HCT116 (cell line): ENCODE data around the gene POLA1. TPM values are rescaled to one million over a fixed set of nuclear protein-coding genes. Genes with fewer than 3 reads are reported as not detected.

Source experiments
- ATAC-seq: fragments of 200-7000 bp; cut with Tn5 transposase; 2 replicates; pipeline ENCODE4 v1.9.1; 2020; ENCODE audit warnings: mild to moderate bottlenecking, moderate library complexity
- BruUV-seq: library from RNA; stranded (reverse); fragments of 400-500 nt; replicated peaks from 2 replicates; lab custom pipeline; 2021; lab: Mats Ljungman, UMichigan
- CTCF ChIA-PET: fragments of 300-600 bp; sonication (Branson Sonifier 250); formaldehyde crosslinking; loops from one replicate; lab custom pipeline; 2021; ENCODE audit warnings: antibody characterized with exemption; lab: Charles Lee
- POLR2A ChIA-PET: fragments of 300-600, 350-600 bp; sonication (Branson Sonifier 250); formaldehyde crosslinking; loops from one replicate; lab custom pipeline; 2021; ENCODE audit warnings: antibody characterized with exemption; lab: Charles Lee
- RAD21 ChIA-PET, 2 experiments: fragments of 300-600 bp; sonication (Branson Sonifier 250); formaldehyde crosslinking; loops; one replicate each; lab custom pipeline; 2023; ENCODE audit warnings: low total read pairs in 2 of 2; ENCODE audit not compliant: uncharacterized antibody in 2 of 2, unreplicated experiment in 2 of 2, low non-redundant PET in 1 of 2; lab: Charles Lee
- DNase-seq: peaks from one replicate; pipeline ENCODE4 v3.0.0-alpha.2; 2010; ENCODE audit warnings: low read depth, low spot score
- H2AFZ ChIP-seq: fragments of 200-600 bp; shearing (Covaris generic), sonication (generic); 2 replicates; pipeline ENCODE4 v1.6.1; 2017; ENCODE audit warnings: low read depth, mixed run types, mixed read lengths, antibody characterized with exemption, low read length; ENCODE audit not compliant: poor library complexity, severe bottlenecking
- H3K27ac ChIP-seq: 2 replicates; pipeline ENCODE4 v1.5.1; 2012; ENCODE audit warnings: low read depth, low read length
- H3K27me3 ChIP-seq: fragments of 200-600 bp; sonication (generic); 2 replicates; pipeline ENCODE4 v1.6.1; 2016; ENCODE audit warnings: mixed run types, low read length, mixed read lengths; ENCODE audit not compliant: insufficient read depth
- H3K36me3 ChIP-seq, 2 experiments: fragments of 200-500 bp in 1 of 2; fragments of 200-600 bp in 1 of 2; sonication (Bioruptor generic) in 1 of 2; sonication (generic) in 1 of 2; 2 replicates each; pipeline versions ENCODE4 v1.5.1 to v1.6.1; 2014 to 2016; ENCODE audit warnings: low read length in 2 of 2, inconsistent platforms in 1 of 2, mixed read lengths in 1 of 2, mixed run types in 1 of 2; ENCODE audit not compliant: insufficient read depth in 2 of 2, control insufficient read depth in 1 of 2
- H3K4me1 ChIP-seq, 2 experiments: fragments of 200-600 bp in 1 of 2; sonication (generic) in 1 of 2; 2 replicates each; pipeline versions ENCODE4 v1.5.1 to v1.6.1; 2012 to 2017; ENCODE audit warnings: low read length in 2 of 2, inconsistent platforms in 1 of 2, mild to moderate bottlenecking in 1 of 2, mixed read lengths in 1 of 2, mixed run types in 1 of 2, moderate library complexity in 1 of 2; ENCODE audit not compliant: insufficient read depth in 2 of 2, control insufficient read depth in 1 of 2
- H3K4me2 ChIP-seq: fragments of 200-600 bp; sonication (generic); 2 replicates; pipeline ENCODE4 v1.6.1; 2017; ENCODE audit warnings: mixed run types, low read length, mixed read lengths
- H3K4me3 ChIP-seq, 2 experiments: fragments of 200-600 bp in 1 of 2; sonication (generic) in 1 of 2; replicated peaks in 1 of 2; 2 replicates each; pipeline ENCODE4 v1.5.1; 2011 to 2016; ENCODE audit warnings: low read length in 2 of 2, control low read depth in 1 of 2, low read depth in 1 of 2, mild to moderate bottlenecking in 1 of 2, mixed read lengths in 1 of 2, mixed run types in 1 of 2
- H3K79me2 ChIP-seq: fragments of 200-600 bp; sonication (generic); 2 replicates; pipeline ENCODE4 v1.6.1; 2017; ENCODE audit warnings: mild to moderate bottlenecking, mixed run types, low read length, moderate library complexity, mixed read lengths; ENCODE audit not compliant: insufficient read depth
- H3K9ac ChIP-seq: fragments of 200-600 bp; sonication (generic); 2 replicates; pipeline ENCODE4 v1.6.1; 2016; ENCODE audit warnings: low read length, mixed read lengths
- H3K9me2 ChIP-seq: fragments of 200-600 bp; sonication (generic), shearing (Covaris generic); 2 replicates; pipeline ENCODE4 v1.6.1; 2017; ENCODE audit warnings: mixed run types, mild to moderate bottlenecking, moderate library complexity; ENCODE audit not compliant: insufficient read depth
- H3K9me3 ChIP-seq, 2 experiments: fragments of 200-500 bp in 1 of 2; fragments of 200-600 bp in 1 of 2; sonication (Bioruptor generic) in 1 of 2; sonication (generic) in 1 of 2; 2 replicates each; pipeline ENCODE4 v1.6.1; 2014 to 2017; ENCODE audit warnings: low read length in 2 of 2, mixed read lengths in 2 of 2, inconsistent platforms in 1 of 2, low read depth in 1 of 2, mild to moderate bottlenecking in 1 of 2, mixed run types in 1 of 2, moderate library complexity in 1 of 2; ENCODE audit not compliant: control insufficient read depth in 1 of 2, insufficient read depth in 1 of 2
- H4K20me1 ChIP-seq: fragments of 200-600 bp; sonication (generic), shearing (Covaris generic); 2 replicates; pipeline ENCODE4 v1.6.1; 2017; ENCODE audit warnings: mixed run types, mild to moderate bottlenecking, moderate library complexity; ENCODE audit not compliant: insufficient read depth
- CBX3 ChIP-seq: IDR thresholded peaks from 2 replicates; pipeline ENCODE4 v1.6.1; 2012; ENCODE audit warnings: low read depth
- CTCF ChIP-seq, 3 experiments: fragments of 200-600 bp in 1 of 3; sonication (generic) in 1 of 3; IDR thresholded peaks in 2 of 3; conservative IDR thresholded peaks in 1 of 3; 2 replicates each; pipeline ENCODE4 v1.5.1; 2012 to 2017; ENCODE audit warnings: low read depth in 2 of 3, low read length in 2 of 3, antibody characterized with exemption in 1 of 3, borderline replicate concordance in 1 of 3, control low read depth in 1 of 3, mild to moderate bottlenecking in 1 of 3, mixed read lengths in 1 of 3, mixed run types in 1 of 3, moderate library complexity in 1 of 3; ENCODE audit not compliant: insufficient read depth in 1 of 3
- EZH2 ChIP-seq: fragments of 200-600 bp; sonication (generic); IDR thresholded peaks from 2 replicates; pipeline ENCODE4 v1.6.1; 2017; ENCODE audit warnings: antibody characterized with exemption, mixed run types
- JUND ChIP-seq: IDR thresholded peaks from 2 replicates; pipeline ENCODE4 v1.6.1; 2012
- MAX ChIP-seq: IDR thresholded peaks from 2 replicates; pipeline ENCODE4 v1.6.1; 2012
- REST ChIP-seq: IDR thresholded peaks from 2 replicates; pipeline ENCODE4 v1.6.1; 2012; ENCODE audit warnings: low read depth
- YY1 ChIP-seq: IDR thresholded peaks from 2 replicates; pipeline ENCODE4 v1.6.1; 2011; ENCODE audit warnings: low read length, low read depth, moderate library complexity, mild to moderate bottlenecking; ENCODE audit not compliant: insufficient replicate concordance; ENCODE audit errors: extremely low read depth
- intact Hi-C: fragments of 100-400 bp; cut with micrococcal nuclease; formaldehyde crosslinking; loops from 2 replicates; pipeline ENCODE4 v1.10.0; 2022
- total RNA-seq: library from RNA; stranded (reverse); gene quantifications from one replicate; pipeline ENCODE4 v1.2.1, GENCODE V29; 2021; ENCODE audit not compliant: unreplicated experiment

The POLA1 gene
- total RNA-seq, 1 experiment from 2014 or later, result 27.0 TPM

- TF ChIP-seq REST, result no peak
Observed at GRCh38 chrX:24657671-24658386, 35.9 kb upstream of the POLA1 start (continued).

GRCh38 chrX:24658421-24658820, 35.3 kb upstream of the POLA1 start:
- no peaks in the 10 kb centered on the region for H3K36me3 ChIP-seq
- CTCF ChIA-PET, result no interaction called here
- TF ChIP-seq CBX3 (no peak), EZH2 (no peak), MAX (no peak), JUND (no peak), YY1 (no peak), CTCF (IDR thresholded peaks at IDR 0.05 in 2 of 3, conservative IDR thresholded peaks at IDR 0.05 in 1 of 3; ENCODE audit: borderline replicate concordance in 1 of 3, insufficient read depth in 1 of 3, low read depth in 2 of 3, low read length in 2 of 3) (no peak)
- no TSS peak for BruUV-seq
- H3K27me3 ChIP-seq, result no peaks in the 10 kb centered on the region
- intact Hi-C loops, result no loop called here
- no peak overlapping the region for H3K27ac ChIP-seq
- no peaks in the 10 kb centered on the region for H3K4me1 ChIP-seq
- no peak overlapping the region for H2AFZ ChIP-seq
- H3K4me3 ChIP-seq, result no peak overlapping the region
- no peaks in the 10 kb centered on the region for H3K9me2 ChIP-seq
- RAD21 ChIA-PET, result no interaction called here
- DNase-seq (no peak), ATAC-seq (no peak)
- H3K9ac ChIP-seq, result no peak overlapping the region
- no peaks in the 10 kb centered on the region for H3K79me2 ChIP-seq
- no peak overlapping the region for H3K4me2 ChIP-seq
- POLR2A ChIA-PET, result no interaction called here
- H4K20me1 ChIP-seq, result no peaks in the 10 kb centered on the region; the same call in 1 of the 2 replicates
- H3K9me3 ChIP-seq, result no peaks in the 10 kb centered on the region
